ENCODE results near the gene CASQ1. TPM values are rescaled to one million over a fixed set of nuclear protein-coding genes. Genes with fewer than 3 reads are reported as not detected.

The CASQ1 gene
- total and polyA plus RNA-seq, 2 donors (not counting 3 experiments of a cell fraction or from before 2014, with no cell fraction given): not detected

DNA sequence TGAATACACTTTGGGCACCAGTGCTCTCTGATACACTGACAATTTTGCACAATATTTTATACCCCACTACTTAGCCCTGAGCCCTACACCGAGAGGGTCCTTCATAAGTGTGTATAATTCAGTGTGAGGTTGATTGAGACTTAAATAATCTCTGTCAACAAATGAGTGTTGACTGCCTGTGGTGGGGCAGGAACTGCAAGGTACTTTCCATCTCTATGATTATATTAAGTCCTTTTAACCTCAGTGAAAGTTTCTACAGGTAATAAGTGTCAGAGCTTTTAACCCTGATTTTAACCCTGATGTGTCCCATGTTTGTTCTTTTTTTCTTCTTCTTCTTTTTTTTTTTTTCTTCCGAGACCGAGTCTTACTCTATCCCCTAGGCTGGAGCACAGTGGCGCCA lies 5.8 kb downstream of the CASQ1 start:
- Histone ChIP-seq H3K4me2 (ENCODE audit: insufficient read depth, low read length) (no peak overlapping the region), H3K4me1 (ENCODE audit: control insufficient read depth, extremely low read depth, insufficient read depth, low read length) (no peaks in the 10 kb centered on the region), H3K9ac (replicated peaks; ENCODE audit: extremely low read depth, insufficient read depth, low read length) (no peak overlapping the region), H2AFZ (ENCODE audit: low read depth, low read length) (no peak overlapping the region), H3K27me3 (ENCODE audit: control insufficient read depth in 2 of 2, insufficient read depth in 2 of 2, low read length in 2 of 2) (peaks cover 0 to 3% of the 10 kb centered on the region in 2 experiments), H3K9me3 (replicated peaks; ENCODE audit: control insufficient read depth, insufficient read depth, low read length) (no peaks in the 10 kb centered on the region), H3K9me1 (replicated peaks; ENCODE audit: control insufficient read depth, extremely low read depth, insufficient read depth, low read length) (no peaks in the 10 kb centered on the region), H3K4me3 (replicated peaks in 1 of 3; ENCODE audit: insufficient read depth in 1 of 3, low read depth in 1 of 3, low read length in 3 of 3) (no peak overlapping the region), H4K20me1 (replicated peaks; ENCODE audit: control insufficient read depth, extremely low read depth, insufficient read depth, low read length) (no peaks in the 10 kb centered on the region), H3K79me2 (ENCODE audit: control insufficient read depth, insufficient read depth, low read length) (no peaks in the 10 kb centered on the region), H3K27ac (ENCODE audit: insufficient read depth, low read depth, low read length) (no peak overlapping the region), H3K36me3 (ENCODE audit: control insufficient read depth in 2 of 2, extremely low read depth in 1 of 2, insufficient read depth in 2 of 2, low read length in 2 of 2) (no peaks in the 10 kb centered on the region)
- ChIA-PET POLR2A (no interaction called here), CTCF (interaction anchor here (1.1 to 5.0 kb wide), 3 partner anchors 24 to 96 kb away, joined by 5 to 34 read pairs (median 26); no protein-coding TSS in a partner anchor)
- DNase-seq (ENCODE audit: low read depth, low spot score): no peak
- BruUV-seq (replicated peaks): no TSS peak
- intact Hi-C loops (cut with micrococcal nuclease): no loop called here
- TF ChIP-seq FOS (IDR thresholded peaks at IDR 0.05; ENCODE audit: borderline replicate concordance, insufficient read depth, low read length) (no peak), MYC (IDR thresholded peaks at IDR 0.05; ENCODE audit: low read depth, low read length) (no peak), POLR2AphosphoS5 (IDR thresholded peaks at IDR 0.05; ENCODE audit: insufficient read depth, low read depth, low read length) (no peak), JUN (IDR thresholded peaks at IDR 0.05; ENCODE audit: borderline replicate concordance, insufficient read depth, insufficient read length, low read depth) (no peak), MAX (IDR thresholded peaks at IDR 0.05; ENCODE audit: insufficient read depth, insufficient read length) (no peak), EZH2 (IDR thresholded peaks at IDR 0.05; ENCODE audit: borderline replicate concordance, low read depth, low read length, severe bottlenecking) (no peak), POLR2A (IDR thresholded peaks at IDR 0.05; ENCODE audit: low read depth, low read length) (no peak)
- dilution Hi-C loops (cut with MboI; ENCODE audit: extremely low pct_ligation_motif_present, low sequenced_read_pairs): no loop called here
- no peak for FAIRE-seq

DNA sequence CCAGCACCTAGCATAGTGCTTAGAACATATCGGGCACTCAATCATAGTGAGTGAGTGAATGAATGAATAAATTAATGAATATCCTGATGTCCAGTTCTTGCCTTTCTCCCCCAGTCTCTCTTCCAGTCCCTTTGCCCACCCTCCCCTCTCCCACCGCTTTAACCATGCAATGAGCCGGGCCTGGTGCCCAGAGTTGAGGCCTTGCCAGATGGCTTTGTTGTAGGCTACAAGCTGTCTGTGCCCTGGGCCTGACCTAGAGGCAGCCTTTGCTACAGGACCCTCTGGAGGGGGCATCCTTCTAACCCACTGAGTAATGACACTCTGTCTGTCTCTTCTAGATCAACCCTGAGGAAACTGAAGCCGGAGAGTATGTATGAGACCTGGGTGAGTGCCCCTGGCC lies 6.9 kb downstream of the CASQ1 start:
- H2AFZ ChIP-seq (ENCODE audit: low read depth, low read length): no peak overlapping the region
- no peak for FAIRE-seq
- CTCF ChIA-PET: interaction anchor here (1.3 to 5.0 kb wide), 3 partner anchors 23 to 94 kb away, joined by 4 to 34 read pairs (median 26); no protein-coding TSS in a partner anchor
- peaks cover 0 to 3% of the 10 kb centered on the region in 2 experiments for H3K27me3 ChIP-seq (ENCODE audit: control insufficient read depth in 2 of 2, insufficient read depth in 2 of 2, low read length in 2 of 2)
- H3K4me1 ChIP-seq (ENCODE audit: control insufficient read depth, extremely low read depth, insufficient read depth, low read length): no peaks in the 10 kb centered on the region
- H4K20me1 ChIP-seq (replicated peaks; ENCODE audit: control insufficient read depth, extremely low read depth, insufficient read depth, low read length): no peaks in the 10 kb centered on the region
- H3K36me3 ChIP-seq (ENCODE audit: control insufficient read depth in 2 of 2, extremely low read depth in 1 of 2, insufficient read depth in 2 of 2, low read length in 2 of 2): no peaks in the 10 kb centered on the region
- no peaks in the 10 kb centered on the region for H3K79me2 ChIP-seq (ENCODE audit: control insufficient read depth, insufficient read depth, low read length)
- POLR2A ChIA-PET: no interaction called here
- BruUV-seq (replicated peaks): no TSS peak
- TF ChIP-seq MYC (IDR thresholded peaks at IDR 0.05; ENCODE audit: low read depth, low read length): no peak
- TF ChIP-seq GATA2 (IDR thresholded peaks at IDR 0.05; ENCODE audit: insufficient read depth, insufficient read length, low read depth, low read length): no peak
- TF ChIP-seq POLR2A (IDR thresholded peaks at IDR 0.05; ENCODE audit: low read depth, low read length): no peak
- no peak for TF ChIP-seq JUN (IDR thresholded peaks at IDR 0.05; ENCODE audit: borderline replicate concordance, insufficient read depth, insufficient read length, low read depth)
- TF ChIP-seq FOS (IDR thresholded peaks at IDR 0.05; ENCODE audit: borderline replicate concordance, insufficient read depth, low read length): no peak
- H3K4me2 ChIP-seq (ENCODE audit: insufficient read depth, low read length): no peak overlapping the region
- no peaks in the 10 kb centered on the region for H3K9me1 ChIP-seq (replicated peaks; ENCODE audit: control insufficient read depth, extremely low read depth, insufficient read depth, low read length)
- intact Hi-C loops (cut with micrococcal nuclease): no loop called here
- no peak overlapping the region for H3K4me3 ChIP-seq (replicated peaks in 1 of 3; ENCODE audit: insufficient read depth in 1 of 3, low read depth in 1 of 3, low read length in 3 of 3)
- H3K27ac ChIP-seq (ENCODE audit: insufficient read depth, low read depth, low read length): no peak overlapping the region
- dilution Hi-C loops (cut with MboI; ENCODE audit: extremely low pct_ligation_motif_present, low sequenced_read_pairs): no loop called here
- no peaks in the 10 kb centered on the region for H3K9me3 ChIP-seq (replicated peaks; ENCODE audit: control insufficient read depth, insufficient read depth, low read length)
- no peak for DNase-seq (ENCODE audit: low read depth, low spot score)
- H3K9ac ChIP-seq (replicated peaks; ENCODE audit: extremely low read depth, insufficient read depth, low read length): no peak overlapping the region
